GM19452 (cell line): ENCODE results near the gene COG5.

Experiments
- ATAC-seq: cut with Tn5 transposase; IDR thresholded peaks from one replicate; pipeline ENCODE4 v1.9.1; 2021; ENCODE audit not compliant: unreplicated experiment

COG5 gene

DNA sequence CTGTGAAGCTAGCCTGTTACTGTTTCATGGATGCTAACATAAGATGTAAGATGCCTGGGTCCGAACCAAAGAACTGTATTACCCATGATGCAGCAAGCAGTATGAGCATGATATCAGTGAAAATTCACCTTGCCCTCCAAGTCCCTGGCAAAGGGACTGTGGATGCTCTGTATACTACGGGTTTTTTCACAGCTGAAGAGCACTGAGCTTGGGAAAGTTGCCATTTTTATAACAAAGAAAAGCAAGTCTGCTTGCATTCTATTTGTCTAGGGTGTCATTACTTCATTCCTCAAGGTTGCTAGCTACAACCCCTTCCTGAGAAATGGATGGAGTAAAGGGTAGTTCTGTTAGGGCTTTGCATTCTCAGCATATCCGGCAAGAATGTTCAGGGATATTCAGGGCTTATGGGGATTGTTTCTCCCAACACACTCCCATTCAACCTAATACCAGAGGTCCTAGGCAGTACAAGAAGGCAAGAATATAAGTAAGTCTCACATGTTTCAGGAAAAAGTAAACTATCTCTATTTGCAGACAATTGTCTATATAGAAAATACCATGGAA lies 99.0 kb downstream of the COG5 start:
- ATAC-seq = no peak

DNA sequence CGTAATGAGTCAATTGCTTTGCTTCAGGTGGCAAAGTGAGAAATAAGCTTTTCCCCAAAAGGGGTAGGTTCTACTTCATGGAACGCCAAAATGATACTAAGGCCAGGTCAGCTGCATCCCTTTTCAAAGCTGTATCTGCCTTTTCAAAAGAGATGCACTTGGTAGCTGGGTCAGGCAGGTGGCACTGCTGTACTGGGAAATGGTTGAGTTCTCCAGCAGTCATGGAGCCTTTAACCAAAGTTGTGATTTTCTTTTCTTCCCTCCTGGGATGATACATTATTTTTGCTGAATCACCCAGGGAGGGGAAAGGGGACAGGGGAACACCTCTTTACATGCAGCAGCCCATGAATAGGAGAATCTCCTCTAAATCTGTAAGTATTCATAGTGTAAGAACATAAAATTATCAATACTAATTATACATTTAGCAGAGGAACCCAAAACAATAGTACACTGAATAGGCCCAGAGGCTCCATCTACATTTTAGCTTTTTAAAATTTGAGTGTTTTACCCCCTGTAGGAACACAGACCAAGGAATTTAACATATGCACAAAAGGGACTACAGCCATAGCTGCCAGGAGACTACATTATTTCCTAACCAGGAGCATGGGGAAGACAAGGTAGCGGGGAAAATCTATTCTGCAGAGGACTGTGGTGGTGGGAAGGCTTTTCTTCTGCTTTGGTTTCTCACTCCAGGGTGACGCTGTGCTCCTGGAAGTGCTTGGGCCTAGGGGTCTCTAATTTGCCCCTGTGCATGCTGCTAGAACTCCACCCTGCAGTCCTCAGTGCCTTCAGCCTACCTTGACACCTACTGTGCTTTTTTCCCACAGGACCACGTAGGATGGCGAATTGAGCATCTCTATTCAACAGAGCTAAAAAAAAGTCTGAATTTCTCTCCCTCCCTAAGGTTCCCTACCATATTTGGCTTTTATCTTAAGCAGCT lies 100.3 kb downstream of the COG5 start:
- no peak for ATAC-seq

DNA sequence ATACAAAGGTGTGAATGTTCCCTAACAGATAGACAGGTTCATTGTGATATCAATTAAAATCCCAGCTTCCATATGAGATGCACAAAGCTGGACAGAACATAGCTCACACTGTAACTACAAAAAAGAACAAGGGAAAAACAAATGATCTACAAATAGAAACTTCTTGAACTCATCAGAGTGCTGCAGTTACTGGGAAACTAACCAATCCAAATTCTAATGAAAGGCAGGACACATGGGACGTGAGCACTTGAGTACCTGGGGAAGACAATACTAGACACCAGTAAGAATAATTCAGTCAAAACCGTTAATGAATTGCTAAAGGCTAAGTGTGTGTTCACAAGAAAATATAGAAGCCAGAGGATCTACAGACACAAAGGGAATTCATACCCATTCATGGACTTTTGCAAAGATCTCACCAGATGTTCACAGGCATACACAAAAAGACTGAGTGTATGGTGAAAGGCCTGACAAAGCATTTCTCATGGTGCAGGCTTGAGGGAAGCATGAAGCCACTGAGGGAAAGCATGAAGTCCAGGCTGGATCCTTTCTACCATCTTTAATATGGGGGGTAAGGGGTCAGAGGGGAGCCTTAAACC lies 101.7 kb downstream of the COG5 start:
- no peak for ATAC-seq

DNA sequence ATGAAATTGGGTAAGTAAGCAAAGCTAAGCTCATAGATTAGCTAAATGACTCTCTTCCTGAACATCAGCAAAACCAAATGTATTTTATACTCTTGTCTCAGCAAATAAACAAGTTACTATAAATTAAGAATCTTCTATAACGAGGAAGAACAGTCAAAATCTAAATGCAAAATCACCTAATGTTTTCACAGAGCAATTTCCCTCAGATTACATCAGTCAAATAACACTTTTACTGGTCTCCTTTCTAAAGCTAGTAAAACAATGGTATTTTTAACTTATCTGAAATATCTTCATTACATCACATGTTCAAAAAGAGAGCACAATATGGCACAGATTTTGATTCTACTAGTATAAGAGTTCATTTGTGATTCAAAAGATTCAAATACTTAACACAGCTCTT lies 110.3 kb downstream of the COG5 start:
- no peak for ATAC-seq

DNA sequence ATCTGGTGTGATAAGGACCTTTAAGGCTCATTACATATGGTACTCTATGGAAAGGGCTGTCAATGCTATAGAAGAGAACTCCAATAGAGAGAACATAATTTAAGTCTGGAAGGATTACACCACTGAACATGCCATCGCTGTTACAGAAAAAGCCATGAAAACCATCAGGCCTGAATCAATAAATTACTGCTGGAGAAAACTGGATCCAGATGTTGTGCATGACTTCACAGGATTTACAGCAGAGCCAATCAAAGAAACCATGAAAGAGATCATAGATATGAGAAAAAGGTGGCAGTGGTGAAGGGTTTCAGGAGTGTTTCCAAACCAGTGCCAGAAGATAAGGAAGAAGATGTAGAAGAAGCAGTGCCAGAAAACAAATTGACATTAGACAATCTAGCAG lies 112.8 kb downstream of the COG5 start:
- no peak for ATAC-seq

DNA sequence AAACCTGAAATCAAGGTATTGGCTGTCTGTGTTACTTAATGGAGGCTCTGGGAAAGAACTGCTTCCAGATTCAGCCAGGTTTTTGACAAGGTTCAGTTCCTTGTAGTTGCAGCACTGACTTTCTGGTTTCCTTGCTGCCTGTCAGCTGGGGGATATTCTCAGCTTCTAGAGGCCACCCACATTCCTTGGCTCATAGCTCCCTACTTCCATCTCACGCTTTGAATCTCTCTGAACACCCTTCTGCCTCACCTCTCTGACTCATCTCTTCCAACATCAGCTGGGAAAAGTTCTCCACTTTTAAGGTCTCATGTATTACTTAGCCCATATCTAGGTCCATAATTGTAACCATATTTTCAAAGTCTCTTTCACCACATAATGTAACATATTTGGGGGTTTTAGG lies 116.7 kb downstream of the COG5 start:
- ATAC-seq = no peak

DNA sequence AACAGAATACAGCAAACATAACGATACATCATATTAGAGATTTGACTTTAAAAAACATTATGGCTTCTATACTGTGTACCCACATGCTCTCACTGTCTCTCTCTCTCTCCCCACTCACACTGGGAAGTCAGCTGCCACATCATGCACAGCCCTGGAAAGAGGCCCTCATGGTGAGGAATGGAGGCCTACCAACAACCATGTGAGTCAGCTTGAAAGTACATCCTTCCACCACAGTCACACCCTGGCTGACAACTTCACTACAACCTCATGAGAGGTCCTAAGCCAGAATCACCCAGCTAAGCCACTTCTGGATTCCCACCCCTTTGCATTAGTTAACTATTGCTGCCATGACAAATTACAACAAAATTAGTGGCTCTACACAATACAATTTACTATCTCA lies 117.2 kb downstream of the COG5 start:
- no peak for ATAC-seq

DNA sequence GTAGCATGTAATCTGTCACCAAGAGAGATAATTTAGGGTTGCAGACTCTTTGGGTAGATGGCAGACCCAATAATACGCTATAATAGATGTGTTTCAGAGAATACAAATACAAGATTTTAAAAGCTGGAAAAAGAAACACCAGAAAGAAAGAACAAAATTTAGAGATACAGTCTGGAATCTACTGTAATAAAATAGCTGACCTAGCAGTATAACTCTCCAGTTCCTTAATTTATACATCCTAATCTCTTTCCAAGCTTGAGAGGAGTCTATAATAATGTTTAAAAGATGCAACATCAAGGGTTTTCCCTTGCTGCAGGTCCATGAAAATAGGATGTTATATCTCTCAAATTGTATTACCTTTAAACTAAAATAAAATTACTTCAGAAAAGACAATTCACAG lies 121.0 kb downstream of the COG5 start:
- no peak for ATAC-seq

DNA sequence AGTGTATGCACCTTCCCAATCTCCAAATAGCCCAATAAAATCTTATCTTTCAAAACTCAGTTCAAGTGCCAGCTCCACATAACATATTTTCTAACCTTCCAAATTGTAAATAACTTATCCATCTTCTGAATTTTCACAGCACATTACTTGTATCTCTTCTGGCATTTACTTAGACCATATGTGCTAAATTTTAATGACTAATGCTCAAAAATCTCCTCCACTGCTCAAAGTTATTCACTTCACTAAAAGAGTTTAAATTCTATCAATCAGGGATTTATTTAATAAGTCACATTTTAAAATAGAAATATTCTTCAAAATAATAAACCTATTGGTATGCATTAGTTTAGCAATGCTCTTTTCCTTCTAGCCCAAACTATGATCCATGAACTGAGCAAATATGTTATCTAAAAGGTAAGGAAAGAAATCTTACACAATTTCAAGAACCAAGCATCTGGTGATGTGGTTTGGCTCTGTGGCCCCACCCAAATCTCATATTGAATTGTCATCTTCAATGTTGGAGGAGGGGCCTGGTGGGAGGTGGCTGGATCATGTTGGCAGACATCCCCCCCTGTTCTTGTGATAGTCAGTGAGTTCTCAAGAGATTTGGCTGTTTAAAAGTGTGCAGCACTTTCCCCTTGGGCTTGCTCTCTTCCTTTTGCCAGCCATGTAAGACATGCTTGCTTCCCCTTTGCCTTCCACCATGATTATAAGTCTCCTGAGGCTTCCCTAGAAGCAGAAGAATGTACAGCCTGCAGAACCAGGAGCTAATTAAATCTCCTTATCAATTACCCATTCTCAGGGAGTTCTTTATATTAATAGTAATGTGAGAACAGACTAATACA lies 121.9 kb downstream of the COG5 start:
- ATAC-seq = no peak

DNA sequence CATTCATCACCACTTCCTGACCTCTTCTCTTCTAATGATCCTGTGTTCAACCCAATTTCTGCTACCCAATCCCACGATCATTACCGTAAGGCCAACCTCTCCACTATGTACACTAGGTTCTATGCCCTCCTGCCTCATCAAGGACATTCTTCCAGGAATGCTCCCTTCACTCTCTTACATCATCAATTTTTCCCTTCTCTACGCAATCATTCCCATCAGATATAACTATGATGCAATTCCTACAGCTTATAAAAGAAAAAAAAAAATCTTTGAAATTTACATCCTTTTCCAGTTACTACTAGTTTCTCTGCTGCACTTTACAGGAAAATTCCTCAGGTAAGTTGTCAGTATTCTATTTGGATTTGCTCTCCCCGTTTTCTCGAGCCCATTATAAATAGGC lies 124.7 kb downstream of the COG5 start:
- ATAC-seq = no peak

DNA sequence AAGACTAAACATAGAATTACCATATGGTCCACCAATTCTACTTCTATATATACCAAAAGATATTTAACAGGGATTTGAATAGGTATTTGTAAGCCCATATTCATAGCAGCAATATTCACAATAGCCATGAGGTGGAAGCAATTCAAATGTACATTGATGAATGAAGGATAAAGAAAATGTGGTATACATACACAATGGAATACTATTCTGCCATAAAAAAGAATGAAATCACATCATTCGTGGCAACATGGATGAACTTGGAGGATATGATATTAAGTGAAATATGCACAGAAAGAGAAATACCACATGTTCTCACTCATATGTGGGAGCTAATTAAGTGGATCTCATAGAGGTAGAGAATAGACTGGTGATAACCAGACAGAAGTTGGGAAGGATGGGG lies 128.0 kb downstream of the COG5 start:
- ATAC-seq = no peak

DNA sequence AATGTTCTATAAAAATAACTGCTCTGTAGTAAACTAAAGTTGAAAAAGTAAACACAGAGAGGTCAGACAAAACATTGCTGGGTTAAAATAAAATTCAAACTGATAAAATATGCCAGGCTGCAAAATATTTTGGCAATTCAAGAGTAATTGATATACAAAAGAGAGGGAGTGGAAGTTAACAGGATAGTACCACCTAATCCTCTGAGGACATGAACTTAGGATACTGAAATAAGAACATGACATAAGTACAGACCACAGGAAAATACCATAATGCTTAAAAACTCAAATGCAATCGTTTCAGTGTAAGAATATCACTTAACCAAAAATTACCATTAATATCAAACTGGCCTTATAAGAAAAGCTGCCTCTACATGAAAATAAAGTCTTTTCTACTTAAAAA lies 131.5 kb downstream of the COG5 start:
- ATAC-seq = no peak

DNA sequence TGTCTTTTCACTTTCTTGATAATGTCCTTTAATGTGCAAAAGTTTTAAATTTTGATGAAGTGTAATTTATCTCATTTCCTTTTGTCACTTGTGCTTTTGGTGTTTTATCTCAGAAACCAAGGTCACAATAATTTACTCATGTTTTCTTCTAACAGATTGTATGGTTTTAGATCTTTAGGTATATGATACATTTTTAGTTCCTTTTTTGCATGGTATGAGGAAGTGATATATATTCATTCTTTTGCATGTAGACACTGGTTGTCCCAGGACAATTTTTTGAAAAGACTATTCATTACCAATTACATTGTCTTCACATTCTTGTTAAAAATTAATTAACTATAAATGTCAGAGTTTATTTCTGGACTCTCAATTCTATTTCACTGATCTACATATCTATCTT lies 133.7 kb downstream of the COG5 start:
- no peak for ATAC-seq

DNA sequence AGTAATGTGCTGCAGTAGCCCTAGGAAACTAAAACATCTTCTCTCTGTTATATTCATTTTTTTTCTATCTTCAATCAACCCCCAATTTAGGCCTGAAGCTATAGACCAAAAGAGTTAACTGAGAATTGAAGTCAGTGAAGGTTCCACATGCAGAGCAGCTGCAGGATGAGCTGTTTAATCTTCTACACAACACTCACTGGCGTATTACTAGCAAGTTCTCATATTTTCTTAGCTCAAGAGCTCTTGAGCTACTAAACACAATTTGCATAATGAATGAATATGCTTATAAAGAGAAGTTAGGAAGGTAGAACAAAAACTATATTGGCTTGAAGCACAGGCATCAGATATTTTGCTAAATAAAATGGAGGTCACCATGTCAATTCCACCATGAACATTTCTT lies 135.1 kb downstream of the COG5 start:
- no peak for ATAC-seq

DNA sequence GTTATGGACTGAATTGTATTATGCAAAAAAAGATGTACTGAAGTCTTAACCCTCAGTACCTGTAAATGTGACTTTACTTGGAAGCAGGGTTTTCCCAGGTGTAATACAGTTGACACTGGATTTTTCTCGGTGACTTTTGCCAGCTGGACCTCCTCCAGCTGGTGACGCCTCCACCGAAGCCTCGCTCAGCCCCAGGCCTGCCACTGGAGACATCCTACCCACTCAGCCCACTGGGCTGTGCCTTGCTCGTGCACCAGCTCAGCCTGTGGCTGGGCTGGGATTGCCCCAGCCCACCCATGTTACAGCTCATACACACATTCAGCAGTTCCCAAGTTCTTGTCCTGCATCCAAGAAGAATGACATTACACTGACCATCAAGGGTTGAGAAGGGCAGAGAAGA lies 136.3 kb downstream of the COG5 start:
- ATAC-seq = no peak

DNA sequence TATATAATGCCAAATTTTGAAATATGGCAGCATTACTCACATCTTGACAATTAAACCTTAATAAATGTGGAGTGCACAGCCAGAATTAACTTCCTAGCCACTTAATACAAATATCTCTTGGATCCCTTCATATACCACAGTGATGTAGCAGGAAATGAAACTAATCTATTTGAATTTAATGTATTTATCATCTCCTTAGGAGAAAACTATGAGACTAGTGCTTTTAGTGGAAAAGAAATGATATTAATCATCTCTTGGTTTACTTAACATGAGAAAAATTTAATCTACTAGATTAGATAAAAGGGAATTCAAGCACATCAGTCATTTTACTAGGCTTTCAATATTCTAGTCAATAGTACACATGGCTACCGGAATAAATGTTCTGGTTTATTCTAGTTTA lies 149.5 kb downstream of the COG5 start:
- ATAC-seq = no peak

DNA sequence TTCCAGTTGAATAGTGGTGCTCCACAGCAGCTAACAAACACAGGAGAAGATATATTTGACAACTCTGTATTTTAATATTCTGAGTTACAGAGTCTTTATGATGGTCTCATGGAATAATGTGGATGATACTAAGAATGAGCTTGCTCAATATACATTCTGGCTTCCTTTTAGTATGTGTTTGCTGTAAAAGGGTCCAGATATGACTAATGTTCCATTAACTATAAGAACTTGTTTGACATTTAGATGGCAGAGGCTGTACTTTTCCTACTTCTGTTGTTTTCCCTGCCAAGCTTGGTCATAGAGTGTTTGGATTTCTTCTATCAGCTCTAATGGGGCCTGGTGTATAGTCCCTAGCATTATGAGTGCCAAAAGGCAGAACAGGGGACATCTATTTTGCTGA lies 155.4 kb downstream of the COG5 start:
- ATAC-seq = no peak

DNA sequence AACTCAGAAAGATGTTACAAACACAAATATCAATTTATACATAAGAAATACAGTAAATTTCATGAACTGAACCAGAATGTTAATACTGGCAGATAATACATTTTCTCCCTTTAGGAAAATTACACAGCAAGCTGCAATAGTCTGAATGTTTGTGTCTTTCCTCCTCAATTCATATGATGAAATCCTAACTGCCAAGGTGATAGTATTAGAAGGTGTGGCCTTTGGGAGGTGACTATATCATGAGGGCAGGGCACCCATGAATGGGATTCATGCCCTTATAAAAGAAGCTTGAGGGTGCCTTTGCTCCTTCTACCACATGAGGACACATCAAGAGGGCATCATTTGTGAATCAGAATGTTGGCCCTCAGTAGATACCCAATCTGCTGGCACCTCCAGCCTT lies 158.2 kb downstream of the COG5 start:
- ATAC-seq = no peak

DNA sequence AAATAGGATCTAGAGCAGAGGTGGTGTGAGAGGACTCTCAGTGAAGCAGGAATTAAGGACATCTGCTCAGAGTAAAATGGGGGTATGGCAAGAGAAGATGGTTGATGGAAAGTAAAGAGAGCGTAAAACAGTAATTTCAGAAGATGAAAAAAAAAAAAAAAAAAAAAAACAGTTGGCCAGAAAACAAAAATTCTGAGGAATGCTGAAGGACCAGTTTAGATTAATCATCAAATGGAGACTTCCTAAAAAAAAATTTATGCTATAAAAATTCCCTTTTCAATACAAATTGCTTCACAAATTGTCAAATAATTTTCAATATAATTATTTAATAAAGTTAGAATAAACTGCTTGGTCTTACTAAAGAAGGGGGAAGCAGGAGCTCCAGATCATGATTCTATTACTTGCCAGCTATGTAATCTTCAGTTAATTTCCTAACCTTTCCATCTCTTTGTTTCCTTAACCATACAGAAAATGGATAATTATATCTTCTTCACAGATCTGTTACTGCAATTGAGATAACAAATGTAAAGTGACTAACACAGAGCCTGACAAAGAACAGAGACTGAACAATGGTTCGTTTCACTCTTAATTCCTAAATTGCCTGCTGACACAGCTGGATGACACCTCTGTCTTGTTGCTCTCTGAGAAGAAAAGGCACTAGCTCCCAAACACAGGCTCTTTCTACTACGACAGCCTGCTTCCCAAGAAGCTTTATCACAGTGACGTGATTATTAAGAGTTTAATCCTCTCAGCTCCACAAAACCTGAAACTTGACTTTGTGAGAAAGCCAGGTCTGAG lies 158.8 kb downstream of the COG5 start:
- ATAC-seq = no peak

DNA sequence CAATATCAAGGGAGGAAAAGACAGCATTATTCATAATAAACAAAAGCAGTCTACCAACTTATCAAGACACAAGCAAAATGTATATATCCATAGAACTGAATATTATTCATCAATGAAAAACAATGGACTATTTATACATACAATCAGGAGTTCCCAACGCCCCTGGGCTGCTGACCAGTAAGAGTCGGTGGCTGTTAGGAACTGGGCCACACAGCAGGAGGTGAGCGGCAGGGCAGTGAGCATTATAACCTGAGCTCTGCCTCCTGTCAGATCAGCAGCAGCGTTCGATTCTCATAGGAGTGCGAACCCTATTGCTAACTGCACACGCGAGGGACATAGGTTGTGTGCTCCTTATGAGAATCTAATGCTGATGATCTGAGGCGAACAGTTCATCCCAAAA lies 165.6 kb downstream of the COG5 start:
- ATAC-seq = no peak

DNA sequence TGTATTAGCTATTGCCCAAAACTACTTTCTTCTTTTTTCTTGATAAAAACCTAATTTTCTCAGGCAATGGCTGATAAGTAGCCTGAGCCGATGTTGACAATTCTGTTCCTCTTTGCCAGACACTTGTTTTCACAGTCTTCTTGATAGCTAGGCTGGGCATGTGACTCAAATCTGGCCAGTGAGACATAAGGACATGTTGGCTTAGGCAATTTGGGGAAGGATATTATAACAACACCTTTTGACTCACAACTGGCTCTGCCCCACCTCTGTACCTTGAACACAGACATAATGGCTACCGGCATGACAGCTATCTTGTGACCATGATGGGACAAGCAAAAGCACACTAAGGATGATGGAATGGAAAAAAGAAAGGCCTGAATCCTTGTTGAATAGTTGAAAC lies 166.7 kb downstream of the COG5 start:
- no peak for ATAC-seq
